H1 (cell line): ENCODE data around the gene TK2. TPM values are rescaled to one million over a fixed set of nuclear protein-coding genes. Genes with fewer than 3 reads are reported as not detected.

Source experiments
- BRCA1 ChIP-seq: IDR thresholded peaks from 2 replicates; pipeline ENCODE4 v1.6.1; 2012; ENCODE audit warnings: low read depth, low read length, improper control_type of control experiment
- CHD7 ChIP-seq: fragments of 300-600 bp; sonication (generic); IDR thresholded peaks from 2 replicates; pipeline ENCODE4 v1.7.1; 2012; ENCODE audit warnings: low read length, moderate library complexity, mild to moderate bottlenecking, inconsistent platforms; ENCODE audit not compliant: insufficient replicate concordance
- CREB1 ChIP-seq: IDR thresholded peaks from 2 replicates; pipeline ENCODE4 v1.6.1; 2012; ENCODE audit warnings: inconsistent platforms
- EGR1 ChIP-seq: IDR thresholded peaks from 2 replicates; pipeline ENCODE4 v1.6.1; 2011; ENCODE audit warnings: low read depth, low read length, borderline replicate concordance
- EZH2 ChIP-seq: fragments of 200-600 bp; sonication (generic); IDR thresholded peaks from 2 replicates; pipeline ENCODE4 v1.7.1; 2012; ENCODE audit warnings: low read depth, mild to moderate bottlenecking, moderate library complexity, low read length, inconsistent platforms; ENCODE audit not compliant: severe bottlenecking
- JUN ChIP-seq: IDR thresholded peaks from 2 replicates; pipeline ENCODE4 v1.6.1; 2011; ENCODE audit warnings: low read depth, mild to moderate bottlenecking, improper control_type of control experiment, low read length
- MAX ChIP-seq: IDR thresholded peaks from 2 replicates; pipeline ENCODE4 v1.6.1; 2012; ENCODE audit warnings: inconsistent platforms
- RNF2 ChIP-seq: fragments of 200-900, 300-1000 bp; sonication (generic); IDR thresholded peaks from 2 replicates; pipeline ENCODE4 v1.7.1; 2016; ENCODE audit warnings: borderline replicate concordance, low read depth, mild to moderate bottlenecking, antibody characterized with exemption, low read length; ENCODE audit not compliant: poor library complexity, severe bottlenecking; ENCODE audit errors: missing control alignments
- RXRA ChIP-seq: IDR thresholded peaks from 2 replicates; pipeline ENCODE4 v1.6.1; 2011; ENCODE audit warnings: low read depth, mild to moderate bottlenecking, low read length, moderate library complexity; ENCODE audit not compliant: insufficient read depth
- polyA plus RNA-seq, 7 experiments: library from polyadenylated mRNA; depleted of rRNA in 3 of 7; stranded (reverse) in 5 of 7; unstranded in 2 of 7; fragments of >200 nt in 5 of 7; fragments of 200-250 nt in 2 of 7; gene quantifications; 1 replicate in 5 of 7; 2 replicates in 1 of 7; 4 replicates in 1 of 7; pipeline versions ENCODE4 v1.2.1 to v1.2.3, GENCODE V29; 2011 to 2013; ENCODE audit warnings: missing spikeins in 2 of 7, mixed read lengths in 2 of 7
- total RNA-seq: library from RNA; stranded (reverse); fragmentation: NEBNext Ultra II Directional; extraction: Animal tissue kit (Norgen Biotek cat#: 25700); gene quantifications from 2 replicates; pipeline ENCODE4 v1.2.1, GENCODE V29; 2021

TK2 gene
- total and polyA plus RNA-seq, 2 of the 8 experiments (the other 6 are each of a cell fraction or from before 2014, with no cell fraction given), result 2.7 to 3.6 TPM

DNA sequence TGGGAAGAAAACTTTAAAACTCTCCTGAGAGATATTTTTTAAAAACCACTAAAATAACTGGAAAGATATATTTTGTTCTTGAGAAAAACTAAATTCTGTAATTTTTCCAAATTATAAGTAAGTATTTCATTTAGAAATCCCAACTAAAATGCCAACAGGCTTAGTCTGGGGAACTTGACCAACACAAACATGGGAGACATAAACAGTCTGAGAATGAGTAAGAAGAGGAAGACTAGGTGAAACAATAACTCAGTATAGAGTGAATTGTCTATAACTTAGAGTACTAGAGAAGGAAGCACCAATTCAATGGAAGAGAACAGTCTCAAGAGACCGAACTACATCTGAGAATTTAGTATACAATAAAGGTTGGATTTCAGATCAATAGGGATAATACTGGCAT, 19.2 kb upstream of the TK2 start (continued):
- TF ChIP-seq CHD7 (no peak), RXRA (no peak), BRCA1 (no peak), MAX (no peak), EGR1 (no peak), CREB1 (no peak), RNF2 (no peak), EZH2 (no peak), JUN (no peak)
